ENCODE data around the gene PTK7.
"Not testable (repeated sequence)": the region's sequence is repeated elsewhere in the genome, so short reads cannot be mapped to it uniquely, and the experiment has no call there.

Gene PTK7

DNA sequence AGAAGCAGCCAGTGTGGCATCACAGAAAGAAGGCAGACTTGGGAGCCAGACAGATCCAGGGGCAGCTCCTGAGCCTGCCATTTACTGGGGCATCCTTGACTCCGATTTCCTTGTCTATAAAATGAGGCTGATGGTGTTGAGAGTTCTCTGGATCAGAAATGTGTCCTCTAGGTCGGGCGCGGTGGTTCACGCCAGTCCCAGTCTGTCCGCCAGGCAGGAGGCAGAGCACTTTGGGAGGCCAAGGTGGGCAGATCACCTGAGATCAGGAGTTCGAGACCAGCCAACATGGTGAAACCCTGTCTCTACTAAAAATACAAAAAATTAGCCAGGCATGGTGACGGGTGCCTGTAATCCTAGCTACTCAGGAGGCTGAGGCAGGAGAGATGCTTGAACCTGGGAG, 41.4 kb downstream of the PTK7 start:
- DNase-seq (ENCODE audit: low read depth in 2 of 2), result not testable (repeated sequence)

DNA sequence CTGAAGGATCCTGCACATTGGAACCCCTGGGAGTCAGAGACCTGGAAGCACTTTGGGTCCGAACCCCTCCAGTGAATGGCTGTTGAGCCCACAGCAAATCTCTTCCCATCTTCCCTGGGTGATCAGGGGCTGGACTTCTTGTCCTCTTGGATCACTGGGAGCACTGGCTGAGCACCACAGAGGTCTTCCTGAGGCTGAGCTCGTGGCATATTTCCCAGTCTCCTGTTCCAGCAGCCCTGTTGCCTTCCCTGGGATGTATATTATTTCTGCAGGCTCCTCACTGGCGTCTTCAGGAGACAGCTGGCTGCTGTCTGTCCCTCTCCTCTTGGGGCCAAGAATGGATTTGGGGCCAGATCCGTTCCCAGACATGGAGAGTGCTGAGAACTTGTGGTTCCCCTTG, 43.4 kb downstream of the PTK7 start:
- no peak for DNase-seq (ENCODE audit: low read depth in 2 of 2)

DNA sequence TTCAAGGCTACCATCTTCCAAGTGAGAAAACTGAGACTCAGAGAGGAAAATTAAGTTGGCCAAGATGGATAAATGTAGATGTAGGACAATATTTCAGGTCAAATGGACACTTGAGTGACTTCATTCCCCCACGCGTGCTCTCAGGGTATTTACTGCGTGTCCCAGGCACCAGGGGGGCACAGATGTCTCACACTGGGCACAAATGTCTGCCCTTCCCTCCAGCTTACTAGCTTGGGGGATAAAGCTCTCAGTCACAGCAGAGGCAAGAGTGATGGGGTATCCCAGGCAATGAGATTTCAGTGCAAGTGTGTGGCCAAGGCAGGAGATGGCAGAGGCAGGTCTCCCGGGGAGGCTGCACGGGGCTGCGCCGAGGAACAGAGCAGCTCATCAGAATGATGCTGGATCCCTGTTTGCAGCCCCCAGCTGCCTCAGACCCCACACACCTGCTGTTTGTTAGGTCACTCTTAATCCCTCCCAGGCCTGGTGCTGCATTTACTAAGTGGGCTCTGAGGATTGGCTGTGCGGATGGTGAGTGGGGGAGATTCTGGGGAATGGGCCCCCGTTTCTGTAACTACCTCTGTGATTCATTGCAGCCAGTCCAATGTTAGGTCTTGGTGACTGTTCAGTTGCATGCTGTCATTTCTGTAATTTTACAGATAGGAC, 44.1 kb downstream of the PTK7 start:
- no peak for DNase-seq (ENCODE audit: low read depth in 2 of 2)

DNA sequence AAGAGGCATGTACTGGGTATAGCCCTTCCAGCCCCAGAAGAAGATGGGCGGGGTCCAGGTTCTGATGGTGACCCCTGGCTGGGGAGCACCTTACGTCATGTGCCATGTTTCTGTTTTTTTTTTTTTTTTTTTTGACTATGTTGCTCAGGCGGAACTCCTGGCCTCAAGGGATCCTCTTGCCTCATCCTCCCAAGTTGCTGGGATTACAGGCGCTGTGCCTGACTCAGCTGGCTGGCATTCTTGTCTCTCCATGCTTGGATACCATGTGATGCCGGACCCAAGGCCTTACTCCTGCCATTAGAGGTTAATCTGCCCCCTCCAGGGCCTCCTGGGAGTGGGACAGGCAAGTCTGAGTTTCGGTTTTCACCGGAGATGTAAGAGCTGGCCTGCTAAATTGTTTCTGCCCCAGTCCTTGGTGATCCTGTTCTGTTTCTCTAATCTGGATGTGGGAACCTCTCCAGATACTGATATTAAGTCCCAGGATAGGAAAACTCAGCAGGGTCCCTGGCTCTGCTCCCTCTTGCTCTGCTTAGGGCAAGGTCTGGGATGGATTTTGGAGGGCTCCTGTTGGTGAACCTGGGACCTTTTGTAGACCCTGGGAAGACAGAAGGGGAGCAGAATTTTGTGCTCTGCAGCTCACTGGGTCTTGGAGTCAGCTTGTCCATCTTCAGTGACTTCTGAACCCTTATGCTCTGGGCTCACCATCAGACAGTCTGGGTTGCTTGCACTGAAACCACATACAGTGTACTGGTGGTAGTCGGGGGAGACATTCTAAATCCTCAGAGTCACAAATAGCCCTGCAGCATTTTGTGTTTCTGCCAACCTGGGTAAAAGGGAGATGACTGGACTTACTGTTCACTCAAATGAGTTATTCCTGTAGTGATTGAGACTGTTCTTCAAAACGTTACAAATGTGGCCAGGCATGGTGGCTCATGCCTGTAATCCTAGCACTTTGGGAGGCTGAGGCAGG, 45.1 kb downstream of the PTK7 start:
- DNase-seq (ENCODE audit: low read depth in 2 of 2), result no peak

DNA sequence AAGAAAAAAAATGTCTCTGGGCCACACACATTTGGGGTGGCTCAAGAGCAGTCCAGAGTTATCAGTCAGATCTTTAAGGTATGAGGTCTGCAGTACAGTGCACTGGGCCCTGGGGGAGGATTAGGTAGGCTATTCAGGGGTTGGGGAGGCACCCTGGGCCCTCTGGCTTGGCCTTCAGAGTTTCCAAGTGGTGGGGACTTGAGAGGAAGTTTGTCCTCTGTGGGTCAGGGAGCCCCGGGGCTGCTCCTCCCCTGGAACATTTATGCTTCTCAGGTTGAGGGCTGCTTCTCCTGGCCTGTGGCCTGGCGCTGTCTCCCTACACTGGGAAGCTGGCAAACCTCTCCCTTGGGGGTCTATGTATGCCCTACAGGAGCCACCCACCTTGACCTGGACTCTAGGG, 46.0 kb downstream of the PTK7 start:
- DNase-seq (ENCODE audit: low read depth in 2 of 2), result no peak

DNA sequence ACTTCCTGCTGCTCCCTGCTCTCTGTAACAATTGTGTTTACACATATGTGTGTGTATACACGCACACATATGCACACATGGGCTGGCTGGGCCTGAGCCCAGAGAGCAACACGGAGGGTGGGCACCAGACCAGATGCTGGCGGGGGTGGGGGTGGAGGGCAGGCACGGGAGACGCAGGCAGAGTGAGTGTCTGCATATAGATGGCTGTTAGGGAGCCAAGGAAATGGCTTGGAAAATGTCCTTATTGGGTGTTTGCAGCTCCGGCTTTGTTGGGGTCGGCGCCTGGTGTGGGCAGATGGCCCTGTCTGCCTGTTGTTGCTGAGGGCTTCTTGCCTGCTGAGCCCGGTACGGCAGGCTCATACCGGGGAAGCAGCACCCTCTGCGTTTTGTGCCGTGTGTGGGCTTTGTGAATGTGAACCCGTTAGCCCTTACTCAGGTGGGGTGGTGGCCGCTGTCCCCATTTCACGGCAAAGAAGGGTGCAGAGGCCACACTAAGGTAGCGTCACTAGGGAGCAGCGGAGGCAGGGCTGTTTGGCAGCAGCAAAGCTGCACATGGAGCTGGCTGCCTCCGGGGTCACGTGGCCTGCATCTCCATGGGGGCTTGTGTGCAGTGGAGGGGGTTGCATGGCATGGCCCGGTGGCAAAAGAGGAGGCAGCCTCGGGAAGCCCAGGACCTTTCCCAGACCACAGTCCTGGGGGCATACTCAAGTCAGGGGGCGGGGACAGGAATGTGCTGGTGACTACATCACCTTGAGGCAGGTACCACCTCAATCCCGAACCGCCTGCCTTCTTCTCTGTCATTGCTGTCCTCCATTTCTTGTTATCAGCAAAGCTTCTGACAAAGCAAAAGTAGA, 47.6 kb downstream of the PTK7 start:
- DNase-seq (ENCODE audit: low read depth in 2 of 2), result no peak

DNA sequence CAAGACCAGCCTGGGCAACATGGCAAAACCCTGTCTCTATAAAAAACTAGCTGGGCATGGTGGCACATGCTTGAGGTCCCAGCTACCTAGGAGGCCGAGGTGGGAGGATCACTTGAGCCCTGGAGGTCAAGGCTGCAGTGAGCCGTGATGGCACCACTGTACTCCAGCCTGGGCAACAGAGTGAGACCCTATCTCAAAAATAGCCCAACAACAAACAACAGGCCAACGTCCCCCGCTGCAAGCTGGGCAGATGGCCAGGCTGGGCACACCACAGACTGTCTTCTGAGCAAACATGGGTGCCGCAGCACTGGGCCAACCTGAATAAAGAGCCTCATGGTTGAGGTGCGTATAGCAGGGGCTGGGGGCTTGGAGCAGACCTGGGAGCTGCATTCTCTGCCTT, 48.4 kb downstream of the PTK7 start:
- DNase-seq (ENCODE audit: low read depth in 2 of 2), result no peak

DNA sequence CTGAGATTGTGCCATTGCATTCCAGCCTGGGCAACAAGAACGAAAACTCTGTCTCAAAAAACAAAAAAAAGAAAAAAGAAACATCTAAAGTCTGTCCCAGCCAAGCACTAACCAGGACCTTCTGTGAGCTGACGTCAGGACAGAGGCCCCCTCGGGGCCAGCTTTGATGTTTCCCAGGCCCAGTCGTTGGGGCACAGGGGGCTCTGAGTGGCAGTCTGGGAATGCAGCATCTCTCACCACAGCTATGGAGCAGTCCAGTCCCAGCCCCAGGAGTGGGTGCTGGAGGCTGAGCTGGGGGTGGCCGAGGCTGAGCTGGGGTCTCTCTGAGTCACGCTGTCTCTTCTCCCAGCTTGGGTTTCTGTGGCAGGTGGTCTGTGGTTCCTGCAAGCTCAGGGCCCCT, 49.0 kb downstream of the PTK7 start:
- DNase-seq (ENCODE audit: low read depth in 2 of 2), result no peak

DNA sequence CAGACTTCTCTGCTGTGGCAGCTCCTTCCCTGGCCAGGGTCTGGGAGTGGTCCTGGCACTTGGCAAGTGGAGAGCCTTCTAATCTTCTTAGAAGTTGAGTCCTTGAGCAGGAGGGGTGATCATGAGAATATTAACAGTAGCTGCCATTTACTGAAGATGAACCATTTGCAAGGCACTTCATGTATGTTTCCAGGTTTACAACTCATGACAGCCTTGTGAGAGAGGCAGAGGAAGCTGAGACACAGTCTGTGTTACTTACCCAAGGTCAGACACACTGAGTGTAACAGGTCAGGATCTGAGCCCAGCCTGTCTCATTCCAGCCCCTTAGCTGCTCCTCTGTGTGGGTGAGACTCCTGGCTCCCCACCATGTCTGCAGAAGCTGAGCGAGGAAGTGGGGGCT, 49.4 kb downstream of the PTK7 start:
- DNase-seq (ENCODE audit: low read depth in 2 of 2), result no peak

DNA sequence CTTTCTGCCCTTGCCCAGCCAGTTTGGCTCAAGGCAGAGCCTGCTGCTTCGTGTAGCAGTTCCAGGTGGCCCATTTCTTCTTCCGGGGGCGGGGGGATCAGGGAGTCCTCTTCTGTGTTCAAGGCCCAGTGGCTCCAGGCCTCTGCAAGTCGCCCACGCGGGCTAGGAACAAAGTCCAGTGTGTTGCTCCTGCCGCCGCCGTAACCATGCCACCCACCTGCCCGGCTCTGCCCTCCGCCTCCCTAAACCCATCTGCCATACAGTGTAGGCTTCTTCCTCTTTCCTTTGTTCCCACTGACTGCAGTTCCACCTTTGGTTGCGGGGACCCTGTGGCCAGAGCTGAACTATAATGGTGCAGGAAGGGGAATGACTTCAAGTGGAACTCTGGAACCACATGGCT, 51.1 kb downstream of the PTK7 start:
- DNase-seq (ENCODE audit: low read depth in 2 of 2), result no peak

DNA sequence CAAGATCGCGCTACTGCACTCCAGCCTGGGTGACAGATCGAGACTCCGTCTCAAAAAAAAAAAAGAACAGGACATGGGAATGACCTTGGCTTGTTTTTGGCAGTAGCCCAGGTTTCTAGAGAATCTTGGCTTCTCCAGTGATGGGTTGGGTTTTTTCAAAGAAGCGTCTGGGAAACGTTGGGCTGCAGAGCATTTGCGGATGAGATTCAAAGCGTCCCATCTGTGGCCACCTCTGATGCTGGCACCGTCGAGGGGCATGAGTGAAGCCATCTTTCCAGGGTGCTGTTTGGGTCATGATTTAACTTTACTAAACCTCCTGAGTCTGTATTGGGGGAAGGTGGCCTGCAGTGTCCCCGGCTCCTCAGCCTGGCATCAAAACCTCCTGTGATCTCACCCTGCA, 51.8 kb downstream of the PTK7 start:
- no peak for DNase-seq (ENCODE audit: low read depth in 2 of 2)

DNA sequence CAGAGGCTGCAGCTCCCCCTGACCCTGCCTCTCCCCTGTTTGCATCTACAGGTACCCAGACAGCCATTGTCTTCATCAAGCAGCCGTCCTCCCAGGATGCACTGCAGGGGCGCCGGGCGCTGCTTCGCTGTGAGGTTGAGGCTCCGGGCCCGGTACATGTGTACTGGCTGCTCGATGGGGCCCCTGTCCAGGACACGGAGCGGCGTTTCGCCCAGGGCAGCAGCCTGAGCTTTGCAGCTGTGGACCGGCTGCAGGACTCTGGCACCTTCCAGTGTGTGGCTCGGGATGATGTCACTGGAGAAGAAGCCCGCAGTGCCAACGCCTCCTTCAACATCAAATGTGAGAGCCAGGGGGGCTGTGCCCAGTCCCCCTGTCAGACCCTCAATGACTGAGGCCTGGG, 52.8 kb downstream of the PTK7 start:
- no peak for DNase-seq (ENCODE audit: low read depth in 2 of 2)

DNA sequence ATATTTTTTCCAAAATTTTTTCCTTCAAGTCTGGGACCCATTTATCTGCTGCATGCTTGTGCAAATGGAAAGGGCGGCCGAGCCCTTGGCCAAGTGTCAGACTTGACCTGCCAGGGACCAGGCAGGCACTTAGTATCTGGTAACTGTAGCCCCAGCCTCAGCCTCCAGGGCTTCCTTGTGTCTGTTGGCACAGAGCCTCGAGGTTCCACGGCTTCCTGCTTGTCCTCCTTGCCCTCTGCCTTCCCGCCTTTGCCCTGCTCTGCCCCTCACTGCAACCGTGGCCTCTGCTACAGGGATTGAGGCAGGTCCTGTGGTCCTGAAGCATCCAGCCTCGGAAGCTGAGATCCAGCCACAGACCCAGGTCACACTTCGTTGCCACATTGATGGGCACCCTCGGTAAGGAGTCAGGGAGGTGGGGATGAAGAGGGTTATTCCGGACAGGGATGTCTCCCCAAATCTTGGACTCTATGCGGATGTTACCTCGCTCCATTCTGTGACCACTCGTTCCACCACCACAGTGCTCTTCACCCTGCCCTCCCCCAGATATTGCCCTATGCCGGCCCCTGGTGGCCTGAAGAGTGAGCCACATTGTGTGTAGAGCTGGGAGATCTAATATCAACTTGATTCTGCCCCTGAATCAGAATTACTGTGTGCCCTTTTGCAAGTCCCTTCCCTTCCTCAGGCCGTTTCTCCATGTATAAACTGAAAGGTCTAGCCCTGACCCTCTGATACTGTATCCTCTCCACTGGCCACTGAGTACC, 53.5 kb downstream of the PTK7 start:
- no peak for DNase-seq (ENCODE audit: low read depth in 2 of 2)

DNA sequence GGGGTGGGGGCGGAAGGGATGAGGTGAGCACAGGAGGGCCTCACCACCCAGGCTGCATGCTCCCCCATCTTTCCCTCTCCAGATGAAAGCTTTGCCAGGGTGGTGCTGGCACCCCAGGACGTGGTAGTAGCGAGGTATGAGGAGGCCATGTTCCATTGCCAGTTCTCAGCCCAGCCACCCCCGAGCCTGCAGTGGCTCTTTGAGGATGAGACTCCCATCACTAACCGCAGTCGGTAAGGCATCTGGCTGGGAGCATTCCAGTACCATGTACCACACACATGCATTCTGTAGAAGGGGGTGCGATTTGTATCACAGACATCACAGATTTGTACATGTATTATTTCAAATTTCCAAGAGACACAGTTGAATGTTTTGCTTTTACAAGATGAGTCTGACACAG, 54.3 kb downstream of the PTK7 start:
- no peak for DNase-seq (ENCODE audit: low read depth in 2 of 2)

DNA sequence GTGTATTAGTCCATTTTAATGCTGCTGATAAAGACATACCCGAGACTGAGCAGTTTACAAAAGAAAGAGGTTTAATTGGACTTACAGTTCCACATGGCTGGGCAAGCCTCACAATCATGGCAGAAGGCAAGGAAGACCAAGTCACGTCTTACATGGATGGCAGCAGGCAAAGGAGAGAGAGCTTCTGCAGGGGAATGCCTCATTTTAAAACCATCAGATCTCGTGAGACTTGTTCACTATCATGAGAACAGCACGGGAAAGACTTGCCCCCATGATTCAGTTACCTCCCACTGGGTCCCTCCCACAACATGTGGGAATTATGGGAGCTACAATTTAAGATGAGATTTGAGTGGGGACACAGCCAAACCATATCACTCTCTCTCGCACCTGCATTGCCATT, 55.3 kb downstream of the PTK7 start:
- not testable (repeated sequence) for DNase-seq (ENCODE audit: low read depth in 2 of 2)

DNA sequence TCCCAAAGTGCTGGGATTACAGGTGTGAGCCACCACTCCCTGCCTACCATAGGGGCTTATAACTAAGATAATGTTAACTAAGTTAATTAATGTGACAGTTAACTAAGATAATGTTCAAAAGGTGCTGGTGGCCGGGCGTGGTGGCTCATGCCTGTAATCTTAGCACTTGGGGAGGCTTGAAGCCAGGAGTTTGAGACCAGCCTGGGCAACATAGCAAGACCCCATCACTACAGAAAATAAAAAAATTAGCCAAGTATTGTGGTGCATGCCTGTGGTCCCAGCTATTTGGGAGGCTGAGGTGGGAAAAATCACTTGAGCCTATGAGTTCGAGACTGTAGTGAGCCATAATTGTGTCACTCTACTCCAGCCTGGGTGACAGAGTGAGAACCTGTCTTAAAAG, 62.2 kb downstream of the PTK7 start:
- no peak for DNase-seq (ENCODE audit: low read depth in 2 of 2)

DNA sequence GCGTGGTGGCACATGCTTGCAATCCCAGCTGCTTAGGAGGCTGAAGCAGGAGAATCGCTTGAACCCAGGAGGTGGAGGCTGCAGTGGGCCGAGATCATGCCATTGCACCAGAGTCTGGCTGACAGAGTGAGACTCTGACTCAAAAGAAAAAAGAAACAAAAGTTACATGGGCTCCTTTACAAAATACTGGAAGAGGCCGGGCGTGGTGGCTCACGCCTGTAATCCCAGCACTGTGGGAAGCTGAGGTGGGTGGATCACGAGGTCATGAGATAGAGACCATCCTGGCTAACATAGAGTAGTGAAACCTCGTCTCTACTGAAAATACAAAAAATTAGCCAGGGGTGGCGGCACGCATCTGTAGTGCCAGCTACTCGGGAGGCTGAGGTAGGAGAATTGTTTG, 63.9 kb downstream of the PTK7 start:
- not testable (repeated sequence) for DNase-seq (ENCODE audit: low read depth in 2 of 2)

DNA sequence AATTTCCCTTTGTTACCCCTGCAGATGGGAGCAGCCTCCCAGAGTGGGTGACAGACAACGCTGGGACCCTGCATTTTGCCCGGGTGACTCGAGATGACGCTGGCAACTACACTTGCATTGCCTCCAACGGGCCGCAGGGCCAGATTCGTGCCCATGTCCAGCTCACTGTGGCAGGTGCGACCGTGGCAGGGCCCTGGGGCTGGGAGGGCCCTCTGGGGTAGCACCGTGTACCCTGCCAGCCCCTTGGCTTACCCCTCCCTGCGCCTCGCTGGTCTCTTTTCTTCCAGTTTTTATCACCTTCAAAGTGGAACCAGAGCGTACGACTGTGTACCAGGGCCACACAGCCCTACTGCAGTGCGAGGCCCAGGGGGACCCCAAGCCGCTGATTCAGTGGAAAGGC, 65.5 kb downstream of the PTK7 start:
- no peak for DNase-seq (ENCODE audit: low read depth in 2 of 2)

DNA sequence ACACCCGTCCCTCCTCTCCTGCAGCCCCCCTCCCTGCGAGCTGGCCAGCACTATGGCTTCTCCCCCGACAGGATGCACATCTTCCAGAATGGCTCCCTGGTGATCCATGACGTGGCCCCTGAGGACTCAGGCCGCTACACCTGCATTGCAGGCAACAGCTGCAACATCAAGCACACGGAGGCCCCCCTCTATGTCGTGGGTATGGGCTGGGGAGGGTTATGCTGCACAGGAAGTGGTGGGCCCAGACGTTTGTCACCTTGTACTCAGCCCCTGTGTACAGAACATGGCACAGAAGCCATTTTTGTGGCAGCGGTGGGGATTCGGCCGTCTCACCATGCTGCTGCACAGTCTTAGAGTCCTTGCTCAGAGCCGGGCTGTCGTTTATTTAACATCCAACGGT, 66.0 kb downstream of the PTK7 start:
- DNase-seq (ENCODE audit: low read depth in 2 of 2), result no peak

DNA sequence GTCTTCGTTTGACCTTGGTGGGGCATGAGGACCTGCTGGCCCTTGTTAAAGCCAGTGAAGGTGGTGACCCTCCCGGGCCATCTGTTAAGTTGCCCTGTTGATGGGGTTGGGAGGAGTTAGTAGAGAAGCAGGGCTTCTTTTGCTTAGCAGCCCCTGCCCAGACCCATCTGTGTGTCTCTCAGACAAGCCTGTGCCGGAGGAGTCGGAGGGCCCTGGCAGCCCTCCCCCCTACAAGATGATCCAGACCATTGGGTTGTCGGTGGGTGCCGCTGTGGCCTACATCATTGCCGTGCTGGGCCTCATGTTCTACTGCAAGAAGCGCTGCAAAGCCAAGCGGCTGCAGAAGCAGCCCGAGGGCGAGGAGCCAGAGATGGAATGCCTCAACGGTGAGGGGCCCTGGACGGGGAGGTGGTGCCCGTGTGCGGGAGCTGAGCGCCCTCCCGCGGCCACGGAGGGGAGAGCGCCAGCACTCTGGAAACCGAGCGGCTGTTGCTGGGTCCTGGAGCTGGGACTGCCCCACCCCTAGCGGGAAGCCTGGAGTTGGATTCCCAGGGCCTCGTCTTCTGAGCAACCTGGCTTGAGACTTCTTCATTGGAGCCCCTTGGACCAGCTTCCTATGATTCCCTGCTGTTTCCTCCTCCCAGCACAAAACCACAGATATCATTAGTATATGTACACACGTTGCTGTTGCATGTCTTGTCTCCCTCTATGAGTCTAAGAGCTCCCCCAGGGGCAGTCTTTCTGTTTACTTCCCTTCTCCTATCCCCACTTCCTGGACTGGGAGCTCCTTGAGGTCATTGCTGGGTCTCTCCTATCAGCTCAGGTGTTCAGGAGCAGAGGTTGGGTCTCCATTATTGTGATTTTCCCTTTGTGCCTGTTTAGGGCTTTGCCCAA, 67.4 kb downstream of the PTK7 start:
- DNase-seq (ENCODE audit: low read depth in 2 of 2), result peak; percentile 51 to 60

DNA sequence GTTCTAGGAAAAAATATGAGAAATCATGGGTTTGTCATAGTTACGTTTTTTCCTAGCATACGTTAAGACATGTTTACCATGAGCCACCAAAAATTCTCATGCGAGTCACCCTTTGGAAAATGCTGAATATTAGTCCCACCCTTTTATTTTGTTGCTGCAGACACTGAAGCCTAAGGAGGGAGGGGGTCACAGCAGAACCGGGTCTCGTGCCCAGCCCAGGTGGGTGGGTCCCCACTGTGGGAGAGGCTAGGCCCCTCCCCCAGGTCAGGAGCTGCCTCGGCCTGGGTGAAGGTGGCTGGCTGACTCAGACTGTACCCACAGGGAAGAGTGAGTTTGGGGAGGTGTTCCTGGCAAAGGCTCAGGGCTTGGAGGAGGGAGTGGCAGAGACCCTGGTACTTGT, 68.8 kb downstream of the PTK7 start:
- no peak for DNase-seq (ENCODE audit: low read depth in 2 of 2)
